Measurements from ENCODE around the gene STK36.

DNA sequence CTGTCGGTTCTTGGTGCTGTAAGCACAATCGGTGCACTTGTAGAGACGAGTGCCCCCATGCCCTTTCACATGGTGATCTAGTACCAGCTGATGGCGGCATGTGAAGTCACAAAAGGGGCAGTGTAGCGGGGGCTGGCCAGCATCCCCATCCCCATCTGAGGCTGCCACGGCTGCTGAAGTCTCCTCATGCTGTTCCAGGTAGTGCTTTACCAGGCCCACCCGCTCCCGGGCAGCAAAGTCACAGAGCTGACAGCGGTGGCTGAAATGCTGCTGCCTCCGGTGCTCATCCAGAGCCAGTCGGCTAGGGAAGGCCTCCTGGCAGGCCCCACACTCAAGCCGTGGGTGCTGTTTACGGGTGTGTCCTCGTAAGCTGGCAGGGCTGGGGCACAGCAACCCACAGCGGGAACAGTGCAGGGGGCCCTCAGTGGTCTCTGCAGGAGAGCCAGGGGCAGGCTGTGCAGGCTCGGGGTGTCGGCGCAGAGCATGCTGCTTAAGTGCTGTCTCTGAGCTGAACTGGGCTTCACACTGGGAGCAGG, 29.7 kb upstream of the STK36 start:
- TF ChIP-seq, protein P1, sequence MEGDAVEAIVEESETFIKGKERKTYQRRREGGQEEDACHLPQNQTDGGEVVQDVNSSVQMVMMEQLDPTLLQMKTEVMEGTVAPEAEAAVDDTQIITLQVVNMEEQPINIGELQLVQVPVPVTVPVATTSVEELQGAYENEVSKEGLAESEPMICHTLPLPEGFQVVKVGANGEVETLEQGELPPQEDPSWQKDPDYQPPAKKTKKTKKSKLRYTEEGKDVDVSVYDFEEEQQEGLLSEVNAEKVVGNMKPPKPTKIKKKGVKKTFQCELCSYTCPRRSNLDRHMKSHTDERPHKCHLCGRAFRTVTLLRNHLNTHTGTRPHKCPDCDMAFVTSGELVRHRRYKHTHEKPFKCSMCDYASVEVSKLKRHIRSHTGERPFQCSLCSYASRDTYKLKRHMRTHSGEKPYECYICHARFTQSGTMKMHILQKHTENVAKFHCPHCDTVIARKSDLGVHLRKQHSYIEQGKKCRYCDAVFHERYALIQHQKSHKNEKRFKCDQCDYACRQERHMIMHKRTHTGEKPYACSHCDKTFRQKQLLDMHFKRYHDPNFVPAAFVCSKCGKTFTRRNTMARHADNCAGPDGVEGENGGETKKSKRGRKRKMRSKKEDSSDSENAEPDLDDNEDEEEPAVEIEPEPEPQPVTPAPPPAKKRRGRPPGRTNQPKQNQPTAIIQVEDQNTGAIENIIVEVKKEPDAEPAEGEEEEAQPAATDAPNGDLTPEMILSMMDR (IDR thresholded peaks at IDR 0.05) = no peak
- TF ChIP-seq POLR2A (IDR thresholded peaks at IDR 0.05) = no peak
